ENCODE data around the gene NFXL1.

NFXL1 gene

GRCh38 chr4:47914220-47914925 lies at the start of gene NFXL1:
NFXL1 (minus strand) TSS chr4:47914583; CDS start chr4:47914203, 380 bp downstream.
- Histone ChIP-seq H3K9ac (ENCODE audit: low read length) (peak within 1 kb of the TSS; percentile 81), H3K36me3 (ENCODE audit: control insufficient read depth, insufficient read depth, low read length) (no peaks in the 10 kb centered on the region), H3K4me1 (ENCODE audit: control insufficient read depth, insufficient read depth, low read length) (no peaks in the 10 kb centered on the region), H3K27me3 (ENCODE audit: control insufficient read depth, insufficient read depth, low read length) (no peaks in the 10 kb centered on the region), H3K4me3 (ENCODE audit: low read length) (peak within 1 kb of the TSS; percentile 90), H3K27ac (ENCODE audit: low read depth, low read length) (peak within 1 kb of the TSS; percentile 33)

GRCh38 chr4:47954677-47955076 lies 40.3 kb upstream of the NFXL1 start:
- Histone ChIP-seq H3K4me1 (ENCODE audit: control insufficient read depth, insufficient read depth, low read length) (no peaks in the 10 kb centered on the region), H3K9ac (ENCODE audit: low read length) (no peak overlapping the region), H3K27ac (ENCODE audit: low read depth, low read length) (no peak overlapping the region), H3K4me3 (ENCODE audit: low read length) (no peak overlapping the region), H3K27me3 (ENCODE audit: control insufficient read depth, insufficient read depth, low read length) (no peaks in the 10 kb centered on the region), H3K36me3 (ENCODE audit: control insufficient read depth, insufficient read depth, low read length) (no peaks in the 10 kb centered on the region)

GRCh38 chr4:47954245-47954644 lies 39.9 kb upstream of the NFXL1 start:
- H3K36me3 ChIP-seq (ENCODE audit: control insufficient read depth, insufficient read depth, low read length), result no peaks in the 10 kb centered on the region
- H3K4me1 ChIP-seq (ENCODE audit: control insufficient read depth, insufficient read depth, low read length), result no peaks in the 10 kb centered on the region
- no peaks in the 10 kb centered on the region for H3K27me3 ChIP-seq (ENCODE audit: control insufficient read depth, insufficient read depth, low read length)
- H3K9ac ChIP-seq (ENCODE audit: low read length), result no peak overlapping the region
- H3K4me3 ChIP-seq (ENCODE audit: low read length), result no peak overlapping the region
- H3K27ac ChIP-seq (ENCODE audit: low read depth, low read length), result no peak overlapping the region

- no peaks in the 10 kb centered on the region for H3K4me1 ChIP-seq (ENCODE audit: control insufficient read depth, insufficient read depth, low read length)
- no peak overlapping the region for H3K4me3 ChIP-seq (ENCODE audit: low read length)
- H3K27ac ChIP-seq (ENCODE audit: low read depth, low read length), result no peak overlapping the region
- no peaks in the 10 kb centered on the region for H3K36me3 ChIP-seq (ENCODE audit: control insufficient read depth, insufficient read depth, low read length)
- no peak overlapping the region for H3K9ac ChIP-seq (ENCODE audit: low read length)
- no peaks in the 10 kb centered on the region for H3K27me3 ChIP-seq (ENCODE audit: control insufficient read depth, insufficient read depth, low read length)
These were observed 31.7 kb upstream of the NFXL1 start for GRCh38 chr4:47945930-47946726.

GRCh38 chr4:47942081-47942819 lies 27.9 kb upstream of the NFXL1 start:
- H3K9ac ChIP-seq (ENCODE audit: low read length), result no peak overlapping the region
- no peaks in the 10 kb centered on the region for H3K27me3 ChIP-seq (ENCODE audit: control insufficient read depth, insufficient read depth, low read length)
- H3K4me1 ChIP-seq (ENCODE audit: control insufficient read depth, insufficient read depth, low read length), result no peaks in the 10 kb centered on the region
- H3K4me3 ChIP-seq (ENCODE audit: low read length), result no peak overlapping the region
- no peaks in the 10 kb centered on the region for H3K36me3 ChIP-seq (ENCODE audit: control insufficient read depth, insufficient read depth, low read length)
- no peak overlapping the region for H3K27ac ChIP-seq (ENCODE audit: low read depth, low read length)

GRCh38 chr4:47939456-47939855 lies 25.1 kb upstream of the NFXL1 start:
- Histone ChIP-seq H3K9ac (ENCODE audit: low read length) (no peak overlapping the region), H3K27ac (ENCODE audit: low read depth, low read length) (no peak overlapping the region), H3K27me3 (ENCODE audit: control insufficient read depth, insufficient read depth, low read length) (no peaks in the 10 kb centered on the region), H3K4me3 (ENCODE audit: low read length) (no peak overlapping the region), H3K4me1 (ENCODE audit: control insufficient read depth, insufficient read depth, low read length) (no peaks in the 10 kb centered on the region), H3K36me3 (ENCODE audit: control insufficient read depth, insufficient read depth, low read length) (no peaks in the 10 kb centered on the region)

GRCh38 chr4:47936336-47936735 lies 22.0 kb upstream of the NFXL1 start:
- H3K27ac ChIP-seq (ENCODE audit: low read depth, low read length), result no peak overlapping the region
- H3K4me1 ChIP-seq (ENCODE audit: control insufficient read depth, insufficient read depth, low read length), result no peaks in the 10 kb centered on the region
- H3K27me3 ChIP-seq (ENCODE audit: control insufficient read depth, insufficient read depth, low read length), result no peaks in the 10 kb centered on the region
- no peaks in the 10 kb centered on the region for H3K36me3 ChIP-seq (ENCODE audit: control insufficient read depth, insufficient read depth, low read length)
- H3K4me3 ChIP-seq (ENCODE audit: low read length), result no peak overlapping the region
- H3K9ac ChIP-seq (ENCODE audit: low read length), result no peak overlapping the region

- no peak overlapping the region for H3K9ac ChIP-seq (ENCODE audit: low read length)
- no peak overlapping the region for H3K27ac ChIP-seq (ENCODE audit: low read depth, low read length)
- H3K4me3 ChIP-seq (ENCODE audit: low read length), result no peak overlapping the region
- no peaks in the 10 kb centered on the region for H3K27me3 ChIP-seq (ENCODE audit: control insufficient read depth, insufficient read depth, low read length)
- no peaks in the 10 kb centered on the region for H3K36me3 ChIP-seq (ENCODE audit: control insufficient read depth, insufficient read depth, low read length)
- no peaks in the 10 kb centered on the region for H3K4me1 ChIP-seq (ENCODE audit: control insufficient read depth, insufficient read depth, low read length)
These were observed 19.5 kb upstream of the NFXL1 start for GRCh38 chr4:47933840-47934239.

- H3K27me3 ChIP-seq (ENCODE audit: control insufficient read depth, insufficient read depth, low read length), result no peaks in the 10 kb centered on the region
- H3K9ac ChIP-seq (ENCODE audit: low read length), result no peak overlapping the region
- H3K4me1 ChIP-seq (ENCODE audit: control insufficient read depth, insufficient read depth, low read length), result no peaks in the 10 kb centered on the region
- H3K27ac ChIP-seq (ENCODE audit: low read depth, low read length), result no peak overlapping the region
- no peak overlapping the region for H3K4me3 ChIP-seq (ENCODE audit: low read length)
- no peaks in the 10 kb centered on the region for H3K36me3 ChIP-seq (ENCODE audit: control insufficient read depth, insufficient read depth, low read length)
These were observed 16.8 kb upstream of the NFXL1 start for GRCh38 chr4:47930971-47931804.

- H3K9ac ChIP-seq (ENCODE audit: low read length), result no peak overlapping the region
- H3K36me3 ChIP-seq (ENCODE audit: control insufficient read depth, insufficient read depth, low read length), result no peaks in the 10 kb centered on the region
- no peak overlapping the region for H3K4me3 ChIP-seq (ENCODE audit: low read length)
- H3K27me3 ChIP-seq (ENCODE audit: control insufficient read depth, insufficient read depth, low read length), result no peaks in the 10 kb centered on the region
- H3K27ac ChIP-seq (ENCODE audit: low read depth, low read length), result no peak overlapping the region
- H3K4me1 ChIP-seq (ENCODE audit: control insufficient read depth, insufficient read depth, low read length), result no peaks in the 10 kb centered on the region
These were observed 15.4 kb upstream of the NFXL1 start for GRCh38 chr4:47929682-47930201.

GRCh38 chr4:47926667-47927258 lies 12.4 kb upstream of the NFXL1 start:
- H3K4me3 ChIP-seq (ENCODE audit: low read length), result peak overlapping the region; percentile 40
- no peaks in the 10 kb centered on the region for H3K4me1 ChIP-seq (ENCODE audit: control insufficient read depth, insufficient read depth, low read length)
- H3K27me3 ChIP-seq (ENCODE audit: control insufficient read depth, insufficient read depth, low read length), result no peaks in the 10 kb centered on the region
- H3K27ac ChIP-seq (ENCODE audit: low read depth, low read length), result no peak overlapping the region
- H3K36me3 ChIP-seq (ENCODE audit: control insufficient read depth, insufficient read depth, low read length), result no peaks in the 10 kb centered on the region
- no peak overlapping the region for H3K9ac ChIP-seq (ENCODE audit: low read length)
